Gastroesophageal sphincter (tissue), 4 donors: ENCODE data around the gene AKT3. TPM values are rescaled to one million over a fixed set of nuclear protein-coding genes. Genes with fewer than 3 reads are reported as not detected.

Source experiments
- ATAC-seq: fragments of 150-250 bp; one replicate; pipeline ENCODE4 v1.9.1; 2016; ENCODE audit warnings: mild to moderate bottlenecking, moderate library complexity
- H3K27ac ChIP-seq, 4 donors: fragments of 200-600 bp; sonication (generic) in 3 of 4; 1 replicate in 3 of 4; 2 replicates in 1 of 4; pipeline ENCODE4 v1.5.1; 2016 to 2019
- H3K27me3 ChIP-seq: fragments of 200-600 bp; sonication (generic); one replicate; pipeline ENCODE4 v1.5.1; 2019
- H3K36me3 ChIP-seq, 2 donors: fragments of 200-600 bp; sonication (generic); one replicate each; pipeline ENCODE4 v1.5.1; 2019; ENCODE audit warnings: control low read depth in 1 of 2
- H3K4me1 ChIP-seq, 3 donors: fragments of 200-600 bp; sonication (generic); 1 replicate in 2 of 3; 2 replicates in 1 of 3; pipeline ENCODE4 v1.5.1; 2016 to 2019; ENCODE audit warnings: control low read depth in 2 of 3
- H3K4me3 ChIP-seq, 2 donors: fragments of 200-600 bp; sonication (generic); one replicate each; pipeline ENCODE4 v1.5.1; 2019; ENCODE audit warnings: mild to moderate bottlenecking in 1 of 2, moderate library complexity in 1 of 2
- H3K9me3 ChIP-seq, 3 donors: fragments of 200-600 bp; sonication (generic); one replicate each; pipeline ENCODE4 v1.5.1; 2017 to 2019; ENCODE audit warnings: control low read depth in 2 of 3
- CTCF ChIP-seq, 4 experiments: fragments of 200-600 bp in 2 of 4; fragments of 450-650 bp in 2 of 4; sonication (generic) in 1 of 4; IDR thresholded peaks; one replicate each; pipeline ENCODE4 v1.5.1; 2017 to 2019; ENCODE audit warnings: antibody characterized with exemption in 4 of 4, mild to moderate bottlenecking in 2 of 4, moderate library complexity in 2 of 4
- EP300 ChIP-seq: sonication (generic); formaldehyde crosslinking; IDR thresholded peaks from one replicate; pipeline ENCODE4 v1.6.1; 2017; ENCODE audit warnings: antibody characterized with exemption, mild to moderate bottlenecking
- POLR2A ChIP-seq, 2 donors: fragments of 450-650 bp; IDR thresholded peaks; one replicate each; pipeline ENCODE4 v1.6.1; 2017; ENCODE audit warnings: antibody characterized with exemption in 2 of 2, mild to moderate bottlenecking in 2 of 2, moderate library complexity in 1 of 2
- POLR2AphosphoS5 ChIP-seq: sonication (generic); formaldehyde crosslinking; IDR thresholded peaks from one replicate; pipeline ENCODE4 v1.6.1; 2017; ENCODE audit warnings: antibody characterized with exemption
- WGBS, 2 donors: methylation state at CpG; one replicate each; pipeline ENCODE4 v1.1.5; 2018; ENCODE audit warnings: low coverage in 1 of 2; 5-methylcytosine and 5-hydroxymethylcytosine counted together
- total RNA-seq, 4 donors: library from RNA; depleted of rRNA; stranded (reverse); fragments of >200 nt; gene quantifications; one replicate each; pipeline ENCODE4 v1.1.0, GENCODE V29; 2016

AKT3 gene
- total RNA-seq, 4 donors from 2014 or later, result 72.8 to 102 (median 89.3) TPM

GRCh38 chr1:243495442-243496186, 354.4 kb downstream of the AKT3 start:
- WGBS, 2 donors, result 13 to 20% methylated on average over 3 to 5 of the region's 24 CpGs
- peak overlapping the region in 1 of 2 donors; percentile 13 for H3K4me3 ChIP-seq

GRCh38 chr1:243494741-243495431, 355.2 kb downstream of the AKT3 start:
- Histone ChIP-seq H3K4me1 (peaks cover 0 to 54% (median 15%) of the 10 kb centered on the region in 3 donors), H3K27me3 (no peaks in the 10 kb centered on the region), H3K36me3 (peaks cover 0 to 19% of the 10 kb centered on the region in 2 donors), H3K9me3 (no peaks in the 10 kb centered on the region), H3K4me3 (no peak overlapping the region), H3K27ac (peak overlapping the region in 3 of 4 donors; percentile 84 to 86 (median 84))
- TF ChIP-seq POLR2AphosphoS5 (no peak), CTCF (IDR thresholded peaks at IDR 0.05) (no peak), EP300 (no peak), POLR2A (IDR thresholded peaks at IDR 0.05) (no peak)
- no peak for ATAC-seq
- WGBS, 2 donors, result 86 to 90% methylated on average over 1 to 8 of the region's 15 CpGs

More at GRCh38 chr1:243495442-243496186, 354.4 kb downstream of the AKT3 start:
- ATAC-seq, result peak; percentile 70
- H3K27ac ChIP-seq, result peak overlapping the region; percentile 57 to 86 (median 84)
- H3K36me3 ChIP-seq, result peaks cover 0 to 13% of the 10 kb centered on the region in 2 donors
- peak; percentile 49 for TF ChIP-seq POLR2AphosphoS5
- TF ChIP-seq CTCF (IDR thresholded peaks at IDR 0.05), result no peak
- peaks cover 0 to 47% (median 13%) of the 10 kb centered on the region in 3 donors for H3K4me1 ChIP-seq
- no peaks in the 10 kb centered on the region for H3K27me3 ChIP-seq
- H3K9me3 ChIP-seq, result no peaks in the 10 kb centered on the region

- WGBS, 2 donors, result 65 to 88% methylated on average over 7 to 10 of the region's 14 CpGs
- Histone ChIP-seq H3K27ac (no peak overlapping the region), H3K36me3 (peaks cover 0 to 23% of the 10 kb centered on the region in 2 donors), H3K27me3 (no peaks in the 10 kb centered on the region), H3K9me3 (no peaks in the 10 kb centered on the region), H3K4me3 (no peak overlapping the region), H3K4me1 (peaks cover 0 to 67% (median 15%) of the 10 kb centered on the region in 3 donors)
- no peak for ATAC-seq
- no peak for TF ChIP-seq POLR2AphosphoS5
- no peak for TF ChIP-seq EP300
- TF ChIP-seq CTCF (IDR thresholded peaks at IDR 0.05), result no peak
- TF ChIP-seq POLR2A (IDR thresholded peaks at IDR 0.05), result no peak
Measured at GRCh38 chr1:243493156-243494129, 356.6 kb downstream of the AKT3 start.

GRCh38 chr1:243490748-243491686, 359.0 kb downstream of the AKT3 start:
- peak; percentile 4 for ATAC-seq
- Histone ChIP-seq H3K27me3 (no peaks in the 10 kb centered on the region), H3K9me3 (no peaks in the 10 kb centered on the region), H3K27ac (peak overlapping the region in 3 of 4 donors; percentile 48 to 66 (median 62)), H3K36me3 (peaks cover 0 to 18% of the 10 kb centered on the region in 2 donors), H3K4me1 (peaks cover 0 to 57% (median 10%) of the 10 kb centered on the region in 3 donors), H3K4me3 (no peak overlapping the region)
- 53 to 83% methylated on average over 3 to 6 of the region's 8 CpGs for WGBS, 2 donors
- TF ChIP-seq POLR2A (IDR thresholded peaks at IDR 0.05) (no peak), CTCF (IDR thresholded peaks at IDR 0.05) (no peak), POLR2AphosphoS5 (no peak), EP300 (no peak)
